Activated CD8-positive, alpha-beta memory T cell treated with anti-CD3 and anti-CD28 coated beads for 24 hours (primary cell): ENCODE data around the gene RABL3.
"Not testable (repeated sequence)": the region's sequence is repeated elsewhere in the genome, so short reads cannot be mapped to it uniquely, and the experiment has no call there.

Experiments used
- DNase-seq: peaks from one replicate; pipeline ENCODE4 v3.0.0-alpha.2; 2020

The RABL3 gene

GRCh38 chr3:120681506-120682038 lies 60.7 kb downstream of the RABL3 start:
- no peak for DNase-seq

GRCh38 chr3:120681018-120681417 lies 61.3 kb downstream of the RABL3 start:
- DNase-seq, result no peak

DNA sequence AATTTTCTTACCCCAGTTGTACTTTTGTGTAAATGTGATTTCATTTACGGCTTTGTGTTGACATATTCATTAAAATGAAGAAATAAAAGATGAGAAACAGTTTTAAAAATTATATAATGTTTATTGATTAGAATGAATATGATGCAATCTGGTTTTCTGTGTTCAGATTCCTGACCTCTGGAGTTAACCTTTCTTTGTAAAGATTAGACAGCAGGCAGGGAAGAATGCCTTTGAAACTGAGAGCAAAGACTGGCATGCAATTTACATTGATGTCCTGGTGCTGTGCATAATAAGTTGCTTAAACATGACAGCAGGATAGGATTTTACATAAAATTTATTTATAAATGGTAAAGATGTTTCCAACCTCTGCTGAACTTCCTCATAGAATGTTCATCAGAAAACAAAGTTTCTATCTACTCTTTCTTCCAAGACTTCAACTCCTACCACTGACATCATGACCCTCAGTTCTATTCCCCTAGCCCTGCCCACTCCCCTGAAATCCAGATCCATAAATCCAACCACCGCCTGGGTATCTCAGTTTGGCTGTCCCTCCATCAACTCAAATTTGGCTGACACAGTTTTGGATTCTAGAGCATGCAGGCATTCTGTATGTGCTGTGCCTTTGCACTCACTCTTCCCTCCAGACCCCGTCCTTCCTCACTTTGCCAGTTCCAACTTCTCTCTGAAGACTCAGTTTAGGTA lies 62.0 kb downstream of the RABL3 start:
- DNase-seq, result no peak

GRCh38 chr3:120678984-120679383 lies 63.3 kb downstream of the RABL3 start:
- no peak for DNase-seq

DNA sequence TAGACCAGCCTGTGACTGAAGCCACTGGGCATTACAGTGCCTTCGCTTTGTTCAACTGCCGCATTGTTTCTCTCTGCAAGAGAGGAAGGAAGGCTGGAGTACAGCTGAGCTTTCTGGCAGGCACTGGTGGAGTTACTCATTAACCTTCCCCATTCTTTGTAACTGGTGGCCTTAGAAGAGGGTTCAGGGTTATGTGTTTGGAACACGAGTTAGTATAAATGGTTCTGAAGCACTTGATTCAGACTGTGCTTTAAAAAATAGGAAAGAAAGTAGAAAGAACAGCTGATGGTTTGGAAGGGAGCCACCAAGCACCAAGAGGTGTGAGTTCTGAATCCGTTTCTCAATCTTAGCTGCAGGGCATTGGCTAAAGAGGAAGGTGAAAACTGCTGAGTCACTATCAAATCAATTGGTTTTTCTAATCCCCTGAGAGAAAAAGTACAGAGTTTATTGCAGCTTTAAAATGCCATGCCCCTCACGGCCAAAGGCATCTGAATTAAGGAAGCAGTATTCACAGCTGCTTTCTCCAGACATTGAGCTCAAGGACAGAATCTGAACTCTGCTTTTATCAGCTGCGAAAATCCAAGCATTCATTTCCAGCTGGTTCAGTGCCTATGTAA lies 63.9 kb downstream of the RABL3 start:
- no peak for DNase-seq

DNA sequence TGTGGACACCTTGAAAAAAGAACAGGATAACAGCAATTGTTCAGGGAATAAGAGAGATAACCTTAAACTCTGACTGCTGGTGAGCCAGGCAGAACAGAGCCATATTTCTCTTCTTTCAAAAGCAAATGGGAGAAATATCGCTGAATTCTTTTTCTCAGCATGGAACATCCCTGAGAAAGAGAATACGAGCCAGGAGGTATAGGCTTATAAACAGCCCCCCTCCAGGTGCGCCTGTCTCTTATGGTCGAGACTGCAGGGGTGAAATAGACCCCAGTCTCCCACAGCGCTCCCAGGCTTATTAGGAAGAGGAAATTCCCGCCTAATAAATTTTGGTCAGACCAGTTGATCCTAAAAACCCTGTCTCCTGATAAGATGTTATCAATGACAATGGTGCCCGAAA lies 65.1 kb downstream of the RABL3 start:
- not testable (repeated sequence) for DNase-seq

GRCh38 chr3:120673116-120673515 lies 69.2 kb downstream of the RABL3 start:
- no peak for DNase-seq

GRCh38 chr3:120670576-120670975 lies 71.7 kb downstream of the RABL3 start:
- DNase-seq, result no peak

- DNase-seq, result no peak
These were observed 77.4 kb downstream of the RABL3 start for GRCh38 chr3:120664926-120665325.

DNA sequence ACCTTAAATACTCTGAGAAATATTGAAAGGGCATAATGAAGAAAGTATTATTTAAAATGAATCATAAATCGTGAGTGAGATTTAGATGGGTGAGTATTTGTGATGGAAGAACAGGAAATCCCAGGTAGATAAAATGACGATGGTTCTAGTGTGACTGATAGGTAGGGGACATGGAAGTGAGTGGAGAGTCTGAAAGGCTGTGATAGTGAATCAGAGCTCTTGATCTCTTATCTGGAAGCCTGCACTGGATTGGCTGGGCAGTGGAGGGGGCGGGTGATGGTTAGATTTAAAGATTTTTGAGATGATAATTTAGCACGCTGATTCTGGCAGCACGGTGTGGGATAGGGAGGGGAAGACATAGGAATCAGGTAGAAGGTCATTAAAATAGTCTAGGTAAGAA lies 80.4 kb downstream of the RABL3 start:
- no peak for DNase-seq

- no peak for DNase-seq
These were observed 81.0 kb downstream of the RABL3 start for GRCh38 chr3:120661106-120661905.

DNA sequence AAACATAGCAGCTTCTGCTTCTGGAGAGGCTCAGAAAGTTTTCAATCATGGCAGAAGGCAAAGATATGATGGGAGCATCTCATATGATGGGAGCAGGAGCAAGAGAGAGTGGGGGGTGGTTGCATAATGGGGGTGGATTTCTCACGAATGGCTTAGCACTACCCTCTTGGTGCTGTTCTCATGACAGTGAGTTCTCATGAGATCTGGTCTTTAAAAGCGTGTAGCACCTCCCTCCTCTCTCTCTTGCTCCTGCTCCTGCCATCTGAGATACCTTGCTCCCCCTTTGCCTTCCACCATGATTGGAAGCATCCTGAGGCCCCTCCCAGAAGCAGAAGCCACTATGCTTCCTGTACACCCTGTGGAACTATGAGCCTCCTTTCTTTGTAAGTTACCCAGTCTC lies 82.5 kb downstream of the RABL3 start:
- DNase-seq, result no peak

- DNase-seq, result no peak
These were observed 83.0 kb downstream of the RABL3 start for GRCh38 chr3:120659285-120659684.

DNA sequence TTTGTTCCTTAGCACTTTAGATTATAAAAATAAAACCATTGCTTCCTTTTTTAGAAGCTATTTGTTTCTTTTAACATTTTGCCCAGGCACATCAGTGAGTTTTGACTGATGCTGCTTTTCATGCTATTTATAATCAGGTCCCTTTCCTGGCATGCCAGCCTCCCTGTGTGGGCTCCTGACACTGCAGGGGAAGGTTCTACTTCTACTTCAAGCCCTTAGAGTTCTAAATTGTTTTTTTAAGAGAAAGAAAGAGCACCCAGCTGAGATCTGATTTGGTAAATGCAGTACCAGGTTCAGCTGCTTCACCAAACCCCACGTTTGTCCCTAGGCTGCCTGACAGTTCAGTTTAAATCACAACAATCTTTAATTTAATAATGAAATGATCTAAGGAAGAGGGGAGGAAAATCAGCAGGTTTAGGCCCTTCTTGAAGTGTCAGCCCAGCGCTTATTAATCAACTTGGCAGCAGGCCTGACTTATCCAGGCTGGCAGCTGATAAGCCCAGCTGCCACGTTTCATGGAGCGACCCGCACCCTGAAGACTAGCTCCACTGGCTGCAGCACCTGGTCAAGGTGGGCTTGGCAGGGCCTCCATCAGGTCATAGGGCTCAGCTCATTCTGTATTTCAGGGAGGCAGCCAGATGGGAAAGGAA lies 89.3 kb downstream of the RABL3 start:
- no peak for DNase-seq

DNA sequence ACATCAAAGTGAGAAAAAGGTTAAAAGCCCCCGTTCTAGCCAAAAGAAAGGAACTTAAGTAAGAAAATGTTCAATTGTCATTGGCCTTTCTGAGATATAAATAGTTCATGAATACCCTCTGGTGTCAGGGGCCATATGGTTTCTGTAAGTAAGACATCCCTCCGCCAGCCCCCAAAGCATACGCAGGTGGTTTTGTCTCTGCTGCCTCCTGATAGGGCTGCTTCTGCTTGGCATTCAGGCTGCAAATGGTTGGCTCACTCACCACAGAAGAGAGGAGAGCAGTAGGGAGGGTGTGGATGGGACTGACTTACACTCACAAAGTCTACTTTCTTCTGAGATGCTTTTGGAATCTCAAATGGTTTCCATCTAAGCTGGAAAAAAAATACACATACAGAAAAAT lies 90.0 kb downstream of the RABL3 start:
- DNase-seq, result no peak

DNA sequence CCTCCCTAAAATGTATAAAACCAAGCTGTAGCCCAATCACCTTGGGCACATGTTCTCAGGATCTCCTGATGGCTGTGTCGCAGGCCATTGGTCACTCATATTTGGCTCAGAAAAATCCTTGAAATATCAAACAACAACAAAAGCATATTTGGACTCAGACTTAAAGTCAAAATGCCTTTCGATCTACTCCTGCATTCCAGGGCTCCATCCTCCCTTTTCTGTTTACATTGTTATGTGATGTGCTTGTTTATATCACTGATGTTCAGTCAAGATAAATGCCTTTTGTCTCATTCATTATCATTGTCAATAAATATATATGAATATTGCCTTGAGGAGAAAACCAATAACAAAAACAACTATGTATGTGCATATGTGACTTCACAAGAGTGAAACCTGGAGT lies 92.0 kb downstream of the RABL3 start:
- no peak for DNase-seq

- no peak for DNase-seq
These were observed 92.5 kb downstream of the RABL3 start for GRCh38 chr3:120649830-120650233.

- no peak for DNase-seq
These were observed 94.0 kb downstream of the RABL3 start for GRCh38 chr3:120648290-120648689.

DNA sequence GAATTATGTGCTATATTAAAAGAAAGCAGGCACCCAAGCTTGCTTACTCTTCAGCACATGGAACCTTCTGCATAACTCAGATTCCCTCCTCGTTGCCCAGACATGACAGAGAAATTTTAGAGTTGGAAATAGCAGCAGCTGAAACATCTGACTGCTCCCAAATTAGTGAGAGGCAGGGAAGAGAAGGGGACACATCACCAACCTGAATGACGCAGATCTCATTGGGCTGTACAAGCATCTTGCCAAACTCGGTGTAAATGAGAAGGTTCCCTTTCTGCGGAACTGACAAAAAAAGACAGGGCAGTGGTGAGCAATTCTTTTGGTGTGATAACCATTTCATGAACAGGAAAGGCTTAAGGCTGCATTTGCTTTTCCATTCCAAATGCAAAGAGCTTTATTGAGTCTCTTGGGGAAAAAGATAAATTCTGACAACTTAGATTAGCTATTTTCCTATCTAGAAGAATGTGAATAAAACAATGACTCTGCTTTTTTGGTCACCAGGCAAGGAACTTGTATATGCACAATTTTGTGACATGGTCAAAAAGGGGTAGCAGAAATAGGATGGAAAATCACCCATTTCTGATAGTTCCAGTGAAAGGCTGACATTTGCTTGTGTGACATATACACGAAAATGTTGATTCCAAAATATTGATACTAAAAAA lies 95.4 kb downstream of the RABL3 start:
- no peak for DNase-seq

GRCh38 chr3:120645083-120645845 lies 97.1 kb downstream of the RABL3 start:
- DNase-seq, result no peak

DNA sequence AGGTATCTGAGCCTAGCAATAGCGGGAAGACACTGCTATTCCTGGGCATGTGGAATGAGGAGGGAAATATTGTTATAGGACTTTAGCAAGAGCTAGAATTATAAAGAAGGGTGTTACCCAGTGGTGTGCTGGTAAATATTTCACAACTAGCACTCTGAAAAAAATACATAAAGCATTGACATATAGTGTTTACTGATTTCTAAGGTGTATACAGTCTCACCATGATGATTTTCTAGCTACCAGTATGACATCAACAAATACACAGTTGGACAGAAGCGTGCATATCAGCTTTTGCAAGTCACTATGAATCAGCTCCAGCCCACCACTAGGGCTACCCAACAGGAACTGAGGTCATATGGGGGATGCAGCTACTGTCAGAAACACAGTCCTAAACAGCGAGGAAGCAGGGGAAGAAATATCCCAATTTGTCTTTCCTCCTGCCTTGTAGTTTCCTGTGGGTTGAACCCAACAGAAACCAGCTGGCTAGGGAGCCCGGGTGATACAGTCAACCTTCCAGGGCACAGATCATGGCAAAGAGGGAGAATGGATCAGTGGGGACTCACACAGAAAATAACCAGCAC lies 99.9 kb downstream of the RABL3 start:
- DNase-seq, result no peak
